ENCODE data around the gene HEXIM1. TPM values are rescaled to one million over a fixed set of nuclear protein-coding genes. Genes with fewer than 3 reads are reported as not detected.
A peak's percentile ranks its signal among the peaks of the same experiment; 100 is the strongest.

Gene HEXIM1, protein sequence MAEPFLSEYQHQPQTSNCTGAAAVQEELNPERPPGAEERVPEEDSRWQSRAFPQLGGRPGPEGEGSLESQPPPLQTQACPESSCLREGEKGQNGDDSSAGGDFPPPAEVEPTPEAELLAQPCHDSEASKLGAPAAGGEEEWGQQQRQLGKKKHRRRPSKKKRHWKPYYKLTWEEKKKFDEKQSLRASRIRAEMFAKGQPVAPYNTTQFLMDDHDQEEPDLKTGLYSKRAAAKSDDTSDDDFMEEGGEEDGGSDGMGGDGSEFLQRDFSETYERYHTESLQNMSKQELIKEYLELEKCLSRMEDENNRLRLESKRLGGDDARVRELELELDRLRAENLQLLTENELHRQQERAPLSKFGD
- total RNA-seq, result 10 to 100 TPM; 19.9 to 43.8 (median 32.3) TPM

DNA sequence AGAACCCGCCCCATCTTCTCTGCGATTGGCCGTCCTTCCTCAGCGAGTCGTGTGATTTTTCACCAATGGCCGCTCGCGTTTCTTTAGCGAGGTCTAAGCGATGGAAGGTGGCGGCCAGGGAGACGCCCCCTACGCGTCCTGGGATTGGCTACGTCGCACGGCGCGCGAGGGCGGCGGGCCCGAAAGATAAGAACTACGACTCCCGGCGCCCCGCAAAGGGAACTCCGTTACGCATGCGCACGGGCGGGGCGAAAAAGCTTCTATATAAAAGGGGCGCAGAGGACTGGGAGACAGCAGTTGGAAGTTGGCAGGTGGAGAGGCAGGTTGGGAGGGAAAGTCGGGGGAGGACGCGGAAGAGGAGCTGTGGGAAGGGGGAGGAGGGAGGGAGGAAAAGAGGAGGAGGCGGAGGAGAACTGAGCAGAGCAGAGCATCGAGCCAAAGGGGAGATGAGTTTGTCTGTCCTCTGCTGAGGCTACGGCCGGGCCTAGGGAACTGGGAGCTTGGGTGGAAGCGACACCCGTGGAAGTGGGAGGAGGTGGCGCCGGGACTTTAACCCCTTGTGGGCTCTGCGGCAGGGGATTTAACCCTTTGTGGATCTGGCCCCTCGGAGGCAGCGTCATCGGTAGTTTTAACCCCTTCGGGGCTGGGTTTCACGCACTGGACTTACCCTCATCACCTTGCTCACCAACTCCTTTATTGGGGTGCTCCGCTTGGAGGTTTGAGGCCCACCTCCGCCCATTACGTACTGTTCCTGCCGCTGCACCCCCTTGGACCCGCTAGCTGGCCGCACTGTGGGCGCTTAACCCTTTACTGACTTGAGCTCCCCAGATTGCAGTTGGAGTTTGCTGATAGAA lies at the start of gene HEXIM1:
TSS of gene HEXIM1 (plus strand) at position 293 of the 854 bp plus-strand sequence. CDS start 716 bp downstream, outside the sequence.
- Histone ChIP-seq H3K27me3 (no peaks in the 10 kb centered on the region), H3K36me3 (no peaks in the 10 kb centered on the region), H3K9me3 (no peaks in the 10 kb centered on the region), H3K27ac (peak within 1 kb of the TSS; percentile 94 to 99 (median 98)), H3K4me1 (peaks cover 47 to 66% (median 49%) of the 10 kb centered on the region in 4 donors), H3K4me3 (peak within 1 kb of the TSS; percentile 59 to 79 (median 66))
- WGBS, 2 donors, result 0 to 1% methylated on average over 56 to 58 of the region's 58 CpGs
- peak; percentile 88 to 95 for ATAC-seq (ENCODE audit: low FRiP score in 2 of 2)
- DNase-seq, result peak; percentile 99
- peak; percentile 65 to 99 (median 96) for TF ChIP-seq POLR2A (IDR thresholded peaks at IDR 0.05)
- peak in 1 of 4 donors; percentile 89 for TF ChIP-seq EP300 (IDR thresholded peaks at IDR 0.05)
- TF ChIP-seq, protein P1, sequence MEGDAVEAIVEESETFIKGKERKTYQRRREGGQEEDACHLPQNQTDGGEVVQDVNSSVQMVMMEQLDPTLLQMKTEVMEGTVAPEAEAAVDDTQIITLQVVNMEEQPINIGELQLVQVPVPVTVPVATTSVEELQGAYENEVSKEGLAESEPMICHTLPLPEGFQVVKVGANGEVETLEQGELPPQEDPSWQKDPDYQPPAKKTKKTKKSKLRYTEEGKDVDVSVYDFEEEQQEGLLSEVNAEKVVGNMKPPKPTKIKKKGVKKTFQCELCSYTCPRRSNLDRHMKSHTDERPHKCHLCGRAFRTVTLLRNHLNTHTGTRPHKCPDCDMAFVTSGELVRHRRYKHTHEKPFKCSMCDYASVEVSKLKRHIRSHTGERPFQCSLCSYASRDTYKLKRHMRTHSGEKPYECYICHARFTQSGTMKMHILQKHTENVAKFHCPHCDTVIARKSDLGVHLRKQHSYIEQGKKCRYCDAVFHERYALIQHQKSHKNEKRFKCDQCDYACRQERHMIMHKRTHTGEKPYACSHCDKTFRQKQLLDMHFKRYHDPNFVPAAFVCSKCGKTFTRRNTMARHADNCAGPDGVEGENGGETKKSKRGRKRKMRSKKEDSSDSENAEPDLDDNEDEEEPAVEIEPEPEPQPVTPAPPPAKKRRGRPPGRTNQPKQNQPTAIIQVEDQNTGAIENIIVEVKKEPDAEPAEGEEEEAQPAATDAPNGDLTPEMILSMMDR (IDR thresholded peaks at IDR 0.05), result no peak
- TF ChIP-seq POLR2AphosphoS5 (IDR thresholded peaks at IDR 0.05), result peak; percentile 100

DNA sequence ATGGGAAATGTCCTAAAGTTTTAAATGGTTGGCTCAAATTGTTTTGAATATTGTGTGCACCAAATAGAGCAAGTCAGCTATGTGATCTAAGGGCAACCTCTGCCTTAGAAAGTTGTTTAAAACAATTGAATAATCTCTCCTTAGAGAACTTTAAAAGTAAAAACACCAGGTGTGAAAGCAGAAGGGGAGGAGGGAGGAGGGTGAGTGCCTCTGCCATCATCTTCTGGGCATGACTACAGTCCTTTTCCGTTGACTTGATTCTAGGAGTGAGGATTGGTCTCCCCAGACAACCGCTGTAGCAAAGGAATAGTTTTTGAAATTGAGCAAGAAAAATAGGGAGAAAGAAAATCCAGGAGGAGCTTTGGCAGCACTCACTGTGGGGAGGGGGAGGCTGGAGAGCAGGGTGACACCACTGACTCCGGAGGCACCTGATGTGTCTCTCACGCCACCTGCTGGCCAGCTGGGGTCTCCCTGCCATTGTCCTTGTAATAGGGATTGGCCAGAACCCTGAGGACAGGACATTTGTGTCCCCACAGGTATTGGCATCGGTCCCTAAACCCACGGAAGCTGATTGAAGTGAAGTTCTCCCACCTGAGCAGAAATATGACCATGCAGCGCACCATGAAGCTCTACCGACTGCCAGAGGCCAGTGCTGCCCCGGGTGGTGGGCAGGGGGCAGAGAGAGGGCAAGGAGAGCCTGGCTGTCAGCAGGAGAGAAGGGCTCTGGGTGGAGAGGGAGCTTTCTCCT lies 49.2 kb upstream of the HEXIM1 start:
- H3K9me3 ChIP-seq, result no peaks in the 10 kb centered on the region
- no peak overlapping the region for H3K4me3 ChIP-seq
- WGBS, 2 donors, result 47 to 58% methylated on average over 9 of the region's 9 CpGs
- no peaks in the 10 kb centered on the region for H3K27me3 ChIP-seq
- ATAC-seq (ENCODE audit: low FRiP score in 2 of 2) (peak; percentile 86 to 87), DNase-seq (peak in 1 of 2 donors; percentile 84)
- no peak overlapping the region for H3K27ac ChIP-seq
- H3K36me3 ChIP-seq, result peaks cover 51 to 97% (median 94%) of the 10 kb centered on the region in 4 donors
- peaks cover 4 to 13% (median 9%) of the 10 kb centered on the region in 4 donors for H3K4me1 ChIP-seq
- TF ChIP-seq POLR2AphosphoS5 (IDR thresholded peaks at IDR 0.05) (no peak), POLR2A (IDR thresholded peaks at IDR 0.05) (no peak)
- TF ChIP-seq, protein P1 (IDR thresholded peaks at IDR 0.05), result peak; percentile 76 to 87 (median 81)

DNA sequence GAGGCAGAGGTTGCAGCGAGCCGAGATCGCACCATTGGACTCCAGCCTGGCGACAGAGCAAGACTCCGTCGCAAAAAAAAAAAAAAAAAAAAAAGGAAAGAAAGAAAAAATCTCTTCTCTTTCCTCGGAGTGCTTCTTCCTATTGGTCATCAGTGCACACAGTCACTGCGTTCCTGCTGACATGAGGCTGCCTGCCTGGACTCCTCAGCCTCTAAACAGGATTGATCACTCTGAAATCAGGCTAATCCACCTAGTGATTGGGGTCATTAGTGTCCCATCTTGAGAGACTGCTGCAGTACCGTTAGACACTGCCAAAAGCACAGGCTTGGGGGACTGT lies 46.8 kb upstream of the HEXIM1 start:
- peaks cover 0 to 7% (median 6%) of the 10 kb centered on the region in 4 donors for H3K4me1 ChIP-seq
- ATAC-seq (ENCODE audit: low FRiP score in 2 of 2) (peak in 1 of 2 donors; percentile 13), DNase-seq (no peak)
- peaks cover 52 to 97% (median 94%) of the 10 kb centered on the region in 4 donors for H3K36me3 ChIP-seq
- 89 to 96% methylated on average over 9 of the region's 9 CpGs for WGBS, 2 donors
- no peak overlapping the region for H3K27ac ChIP-seq
- TF ChIP-seq, protein P1 (IDR thresholded peaks at IDR 0.05), result no peak
- TF ChIP-seq POLR2A (IDR thresholded peaks at IDR 0.05), result no peak
- H3K4me3 ChIP-seq, result no peak overlapping the region
- no peaks in the 10 kb centered on the region for H3K27me3 ChIP-seq
- no peaks in the 10 kb centered on the region for H3K9me3 ChIP-seq

DNA sequence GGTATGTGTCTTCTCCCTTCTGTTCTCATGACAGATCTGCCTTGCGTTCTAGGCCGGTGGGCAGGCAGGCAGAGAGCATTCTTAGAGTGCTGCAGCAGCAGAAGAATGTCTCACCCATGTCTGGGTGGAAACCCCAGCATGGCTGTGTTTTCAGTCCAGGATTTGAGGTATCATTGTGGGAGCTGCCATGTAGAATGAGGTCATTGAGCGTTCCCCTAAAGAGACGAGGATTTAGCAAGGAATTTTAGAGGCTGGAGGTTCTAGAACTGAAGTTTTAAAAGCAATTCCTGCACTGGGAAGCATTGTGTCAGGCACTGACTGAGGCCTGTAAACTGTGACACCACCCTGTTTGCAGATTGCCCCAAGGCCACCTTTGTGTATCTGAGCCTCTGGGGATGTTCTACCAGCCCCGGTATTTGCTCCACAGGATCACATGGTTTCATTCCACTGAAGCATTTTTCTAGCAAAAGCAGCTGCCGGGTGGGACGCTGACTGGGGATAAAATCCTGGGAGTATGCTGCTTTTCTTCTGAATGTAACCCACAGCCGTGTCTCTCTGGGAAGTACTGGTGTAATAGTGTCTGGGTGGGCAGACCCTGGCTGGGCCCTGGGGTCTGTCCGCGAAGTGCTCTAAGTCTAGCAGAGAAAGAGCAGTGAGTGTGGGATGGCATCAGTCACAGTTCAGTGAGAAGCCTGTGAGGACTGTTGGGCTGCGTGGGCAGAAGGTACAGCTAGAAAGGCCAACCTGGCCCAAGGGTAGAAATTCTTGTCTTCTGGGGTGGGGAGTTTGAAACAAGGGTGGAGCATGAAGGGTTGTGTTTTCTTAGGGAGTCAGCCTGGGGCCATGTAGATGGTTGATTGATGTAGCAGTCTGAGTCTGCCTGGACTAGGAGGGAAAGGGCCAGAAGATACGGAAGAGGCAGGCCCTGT lies 46.1 kb upstream of the HEXIM1 start:
- H3K27ac ChIP-seq, result no peak overlapping the region

More for the DNA sequence above, 46.1 kb upstream of the HEXIM1 start:
- H3K4me1 ChIP-seq, result peaks cover 0 to 7% (median 6%) of the 10 kb centered on the region in 4 donors
- H3K27me3 ChIP-seq, result no peaks in the 10 kb centered on the region
- ATAC-seq (ENCODE audit: low FRiP score in 2 of 2) (peak in 1 of 2 donors; percentile 25), DNase-seq (no peak)
- no peaks in the 10 kb centered on the region for H3K9me3 ChIP-seq
- peaks cover 46 to 97% (median 94%) of the 10 kb centered on the region in 4 donors for H3K36me3 ChIP-seq
- no peak overlapping the region for H3K4me3 ChIP-seq
- TF ChIP-seq EP300 (IDR thresholded peaks at IDR 0.05), result no peak
- TF ChIP-seq POLR2AphosphoS5 (IDR thresholded peaks at IDR 0.05), result no peak
- TF ChIP-seq, protein P1 (IDR thresholded peaks at IDR 0.05), result no peak
- TF ChIP-seq POLR2A (IDR thresholded peaks at IDR 0.05), result no peak
- WGBS, 2 donors, result 94 to 98% methylated on average over 12 of the region's 12 CpGs

Data from upper lobe of left lung (tissue), 6 donors.